HCT116 (cell line): Measurements from ENCODE around the gene DNAJA2. TPM values are rescaled to one million over a fixed set of nuclear protein-coding genes. Genes with fewer than 3 reads are reported as not detected.

ENCODE experiments used
- ATAC-seq: fragments of 200-7000 bp; cut with Tn5 transposase; 2 replicates; pipeline ENCODE4 v1.9.1; 2020; ENCODE audit warnings: mild to moderate bottlenecking, moderate library complexity
- BruUV-seq: library from RNA; stranded (reverse); fragments of 400-500 nt; replicated peaks from 2 replicates; lab custom pipeline; 2021; lab: Mats Ljungman, UMichigan
- CTCF ChIA-PET: fragments of 300-600 bp; sonication (Branson Sonifier 250); formaldehyde crosslinking; loops from one replicate; lab custom pipeline; 2021; ENCODE audit warnings: antibody characterized with exemption; lab: Charles Lee
- POLR2A ChIA-PET: fragments of 300-600, 350-600 bp; sonication (Branson Sonifier 250); formaldehyde crosslinking; loops from one replicate; lab custom pipeline; 2021; ENCODE audit warnings: antibody characterized with exemption; lab: Charles Lee
- RAD21 ChIA-PET, 2 experiments: fragments of 300-600 bp; sonication (Branson Sonifier 250); formaldehyde crosslinking; loops; one replicate each; lab custom pipeline; 2023; ENCODE audit warnings: low total read pairs in 2 of 2; ENCODE audit not compliant: uncharacterized antibody in 2 of 2, unreplicated experiment in 2 of 2, low non-redundant PET in 1 of 2; lab: Charles Lee
- DNase-seq: peaks from one replicate; pipeline ENCODE4 v3.0.0-alpha.2; 2010; ENCODE audit warnings: low read depth, low spot score
- H2AFZ ChIP-seq: fragments of 200-600 bp; shearing (Covaris generic), sonication (generic); 2 replicates; pipeline ENCODE4 v1.6.1; 2017; ENCODE audit warnings: low read depth, mixed run types, mixed read lengths, antibody characterized with exemption, low read length; ENCODE audit not compliant: poor library complexity, severe bottlenecking
- H3K27ac ChIP-seq: 2 replicates; pipeline ENCODE4 v1.5.1; 2012; ENCODE audit warnings: low read depth, low read length
- H3K27me3 ChIP-seq: fragments of 200-600 bp; sonication (generic); 2 replicates; pipeline ENCODE4 v1.6.1; 2016; ENCODE audit warnings: mixed run types, low read length, mixed read lengths; ENCODE audit not compliant: insufficient read depth
- H3K36me3 ChIP-seq, 2 experiments: fragments of 200-500 bp in 1 of 2; fragments of 200-600 bp in 1 of 2; sonication (Bioruptor generic) in 1 of 2; sonication (generic) in 1 of 2; 2 replicates each; pipeline versions ENCODE4 v1.5.1 to v1.6.1; 2014 to 2016; ENCODE audit warnings: low read length in 2 of 2, inconsistent platforms in 1 of 2, mixed read lengths in 1 of 2, mixed run types in 1 of 2; ENCODE audit not compliant: insufficient read depth in 2 of 2, control insufficient read depth in 1 of 2
- H3K4me1 ChIP-seq, 2 experiments: fragments of 200-600 bp in 1 of 2; sonication (generic) in 1 of 2; 2 replicates each; pipeline versions ENCODE4 v1.5.1 to v1.6.1; 2012 to 2017; ENCODE audit warnings: low read length in 2 of 2, inconsistent platforms in 1 of 2, mild to moderate bottlenecking in 1 of 2, mixed read lengths in 1 of 2, mixed run types in 1 of 2, moderate library complexity in 1 of 2; ENCODE audit not compliant: insufficient read depth in 2 of 2, control insufficient read depth in 1 of 2
- H3K4me2 ChIP-seq: fragments of 200-600 bp; sonication (generic); 2 replicates; pipeline ENCODE4 v1.6.1; 2017; ENCODE audit warnings: mixed run types, low read length, mixed read lengths
- H3K4me3 ChIP-seq, 2 experiments: fragments of 200-600 bp in 1 of 2; sonication (generic) in 1 of 2; replicated peaks in 1 of 2; 2 replicates each; pipeline ENCODE4 v1.5.1; 2011 to 2016; ENCODE audit warnings: low read length in 2 of 2, control low read depth in 1 of 2, low read depth in 1 of 2, mild to moderate bottlenecking in 1 of 2, mixed read lengths in 1 of 2, mixed run types in 1 of 2
- H3K79me2 ChIP-seq: fragments of 200-600 bp; sonication (generic); 2 replicates; pipeline ENCODE4 v1.6.1; 2017; ENCODE audit warnings: mild to moderate bottlenecking, mixed run types, low read length, moderate library complexity, mixed read lengths; ENCODE audit not compliant: insufficient read depth
- H3K9ac ChIP-seq: fragments of 200-600 bp; sonication (generic); 2 replicates; pipeline ENCODE4 v1.6.1; 2016; ENCODE audit warnings: low read length, mixed read lengths
- H3K9me2 ChIP-seq: fragments of 200-600 bp; sonication (generic), shearing (Covaris generic); 2 replicates; pipeline ENCODE4 v1.6.1; 2017; ENCODE audit warnings: mixed run types, mild to moderate bottlenecking, moderate library complexity; ENCODE audit not compliant: insufficient read depth
- H3K9me3 ChIP-seq, 2 experiments: fragments of 200-500 bp in 1 of 2; fragments of 200-600 bp in 1 of 2; sonication (Bioruptor generic) in 1 of 2; sonication (generic) in 1 of 2; 2 replicates each; pipeline ENCODE4 v1.6.1; 2014 to 2017; ENCODE audit warnings: low read length in 2 of 2, mixed read lengths in 2 of 2, inconsistent platforms in 1 of 2, low read depth in 1 of 2, mild to moderate bottlenecking in 1 of 2, mixed run types in 1 of 2, moderate library complexity in 1 of 2; ENCODE audit not compliant: control insufficient read depth in 1 of 2, insufficient read depth in 1 of 2
- H4K20me1 ChIP-seq: fragments of 200-600 bp; sonication (generic), shearing (Covaris generic); 2 replicates; pipeline ENCODE4 v1.6.1; 2017; ENCODE audit warnings: mixed run types, mild to moderate bottlenecking, moderate library complexity; ENCODE audit not compliant: insufficient read depth
- ATF3 ChIP-seq: IDR thresholded peaks from 2 replicates; pipeline ENCODE4 v1.6.1; 2012
- CBX3 ChIP-seq: IDR thresholded peaks from 2 replicates; pipeline ENCODE4 v1.6.1; 2012; ENCODE audit warnings: low read depth
- CEBPB ChIP-seq: IDR thresholded peaks from 2 replicates; pipeline ENCODE4 v1.6.1; 2012; ENCODE audit warnings: low read depth
- CTCF ChIP-seq, 3 experiments: fragments of 200-600 bp in 1 of 3; sonication (generic) in 1 of 3; IDR thresholded peaks in 2 of 3; conservative IDR thresholded peaks in 1 of 3; 2 replicates each; pipeline ENCODE4 v1.5.1; 2012 to 2017; ENCODE audit warnings: low read depth in 2 of 3, low read length in 2 of 3, antibody characterized with exemption in 1 of 3, borderline replicate concordance in 1 of 3, control low read depth in 1 of 3, mild to moderate bottlenecking in 1 of 3, mixed read lengths in 1 of 3, mixed run types in 1 of 3, moderate library complexity in 1 of 3; ENCODE audit not compliant: insufficient read depth in 1 of 3
- EGR1 ChIP-seq: IDR thresholded peaks from 2 replicates; pipeline ENCODE4 v1.6.1; 2012; ENCODE audit warnings: low read depth
- ELF1 ChIP-seq: IDR thresholded peaks from 2 replicates; pipeline ENCODE4 v1.6.1; 2012; ENCODE audit warnings: low read depth, borderline replicate concordance
- EZH2 ChIP-seq: fragments of 200-600 bp; sonication (generic); IDR thresholded peaks from 2 replicates; pipeline ENCODE4 v1.6.1; 2017; ENCODE audit warnings: antibody characterized with exemption, mixed run types
- FOSL1 ChIP-seq: IDR thresholded peaks from 2 replicates; pipeline ENCODE4 v1.6.1; 2012; ENCODE audit warnings: low read depth
- JUND ChIP-seq: IDR thresholded peaks from 2 replicates; pipeline ENCODE4 v1.6.1; 2012
- MAX ChIP-seq: IDR thresholded peaks from 2 replicates; pipeline ENCODE4 v1.6.1; 2012
- REST ChIP-seq: IDR thresholded peaks from 2 replicates; pipeline ENCODE4 v1.6.1; 2012; ENCODE audit warnings: low read depth
- SP1 ChIP-seq: IDR thresholded peaks from 2 replicates; pipeline ENCODE4 v1.6.1; 2012; ENCODE audit warnings: low read depth
- SRF ChIP-seq: IDR thresholded peaks from 2 replicates; pipeline ENCODE4 v1.6.1; 2012; ENCODE audit warnings: low read depth
- TCF7L2 ChIP-seq: IDR thresholded peaks from 2 replicates; pipeline ENCODE4 v1.7.0; 2011; ENCODE audit warnings: borderline replicate concordance, inconsistent platforms; ENCODE audit not compliant: insufficient read depth, insufficient read length; ENCODE audit errors: extremely low read depth
- YY1 ChIP-seq: IDR thresholded peaks from 2 replicates; pipeline ENCODE4 v1.6.1; 2011; ENCODE audit warnings: low read length, low read depth, moderate library complexity, mild to moderate bottlenecking; ENCODE audit not compliant: insufficient replicate concordance; ENCODE audit errors: extremely low read depth
- ZFX ChIP-seq: fragments of 450-650 bp; IDR thresholded peaks from 2 replicates; pipeline ENCODE4 v1.6.1; 2017
- ZNF274 ChIP-seq: fragments of 200-500 bp; sonication (Bioruptor generic); IDR thresholded peaks from 2 replicates; pipeline ENCODE4 v1.6.1; 2014; ENCODE audit warnings: mild to moderate bottlenecking, low read depth, low read length, inconsistent platforms
- intact Hi-C: fragments of 100-400 bp; cut with micrococcal nuclease; formaldehyde crosslinking; loops from 2 replicates; pipeline ENCODE4 v1.10.0; 2022
- total RNA-seq: library from RNA; stranded (reverse); gene quantifications from one replicate; pipeline ENCODE4 v1.2.1, GENCODE V29; 2021; ENCODE audit not compliant: unreplicated experiment
- TF ChIP-seq, protein P1 (sequence below): IDR thresholded peaks from 2 replicates; pipeline ENCODE4 v1.6.1; 2011; ENCODE audit warnings: mild to moderate bottlenecking, low read length, moderate library complexity; ENCODE audit not compliant: insufficient replicate concordance; ENCODE audit errors: extremely low read depth

Gene DNAJA2
- total RNA-seq, 1 experiment from 2014 or later: 68.2 TPM

DNA sequence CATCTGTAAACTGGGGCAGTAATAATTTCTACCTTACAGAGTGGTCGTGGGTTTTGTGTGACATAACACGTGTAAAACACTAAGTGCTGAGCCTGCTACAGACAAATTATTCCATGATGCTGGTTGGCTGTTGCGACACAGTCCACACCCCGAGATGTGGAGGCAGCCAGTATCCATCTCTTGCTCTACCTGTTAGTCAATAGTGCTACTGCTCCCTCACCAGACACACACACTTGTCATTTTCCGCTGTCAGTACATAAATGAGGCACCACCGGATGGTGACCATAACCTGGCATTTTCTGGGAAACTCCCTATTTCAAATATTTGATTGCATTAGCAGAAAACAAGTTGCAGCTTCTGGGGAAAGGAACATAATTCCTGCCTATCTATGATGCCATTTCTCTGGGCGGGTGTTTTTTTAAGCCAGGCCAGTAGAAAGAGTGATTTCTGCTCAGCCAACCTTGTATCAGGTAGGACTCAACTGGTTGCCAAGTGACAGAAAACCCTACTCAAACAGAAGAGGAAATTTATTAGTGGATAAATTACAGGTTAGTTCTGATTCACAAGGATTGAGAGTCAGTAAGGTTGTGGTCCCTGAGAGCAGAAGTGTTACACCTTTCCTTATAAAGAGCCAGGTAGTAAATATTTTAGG is 24.1 kb downstream of the DNAJA2 start:
- intact Hi-C loops: loop anchor here (5.0 to 10.0 kb wide), 4 partner anchors 88 to 1675 kb away; partner anchors contain the start of gene NETO2
- no TSS peak for BruUV-seq
- DNase-seq (no peak), ATAC-seq (no peak)
- no peak overlapping the region for H3K4me3 ChIP-seq
- H3K27ac ChIP-seq: no peak overlapping the region
- TF ChIP-seq EGR1 (no peak), ATF3 (no peak), SP1 (no peak), CTCF (IDR thresholded peaks at IDR 0.05 in 2 of 3, conservative IDR thresholded peaks at IDR 0.05 in 1 of 3; ENCODE audit: borderline replicate concordance in 1 of 3, insufficient read depth in 1 of 3, low read depth in 2 of 3, low read length in 2 of 3) (no peak), SRF (no peak), CEBPB (no peak), TCF7L2 (no peak), JUND (no peak), MAX (no peak), ZNF274 (no peak), REST (no peak), ZFX (no peak), FOSL1 (no peak), CBX3 (no peak), EZH2 (no peak), YY1 (no peak), ELF1 (no peak)
- TF ChIP-seq, protein P1, sequence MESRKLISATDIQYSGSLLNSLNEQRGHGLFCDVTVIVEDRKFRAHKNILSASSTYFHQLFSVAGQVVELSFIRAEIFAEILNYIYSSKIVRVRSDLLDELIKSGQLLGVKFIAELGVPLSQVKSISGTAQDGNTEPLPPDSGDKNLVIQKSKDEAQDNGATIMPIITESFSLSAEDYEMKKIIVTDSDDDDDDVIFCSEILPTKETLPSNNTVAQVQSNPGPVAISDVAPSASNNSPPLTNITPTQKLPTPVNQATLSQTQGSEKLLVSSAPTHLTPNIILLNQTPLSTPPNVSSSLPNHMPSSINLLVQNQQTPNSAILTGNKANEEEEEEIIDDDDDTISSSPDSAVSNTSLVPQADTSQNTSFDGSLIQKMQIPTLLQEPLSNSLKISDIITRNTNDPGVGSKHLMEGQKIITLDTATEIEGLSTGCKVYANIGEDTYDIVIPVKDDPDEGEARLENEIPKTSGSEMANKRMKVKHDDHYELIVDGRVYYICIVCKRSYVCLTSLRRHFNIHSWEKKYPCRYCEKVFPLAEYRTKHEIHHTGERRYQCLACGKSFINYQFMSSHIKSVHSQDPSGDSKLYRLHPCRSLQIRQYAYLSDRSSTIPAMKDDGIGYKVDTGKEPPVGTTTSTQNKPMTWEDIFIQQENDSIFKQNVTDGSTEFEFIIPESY: no peak
- H4K20me1 ChIP-seq: no peaks in the 10 kb centered on the region
- no peak overlapping the region for H3K4me2 ChIP-seq
- H3K4me1 ChIP-seq: no peaks in the 10 kb centered on the region
- H2AFZ ChIP-seq: no peak overlapping the region
- ChIA-PET POLR2A (interaction anchor here (1.7 kb wide), 1 partner anchor 1215 kb away, joined by 3 read pairs; no protein-coding TSS in a partner anchor), CTCF (interaction anchor here (0.6 to 5.0 kb wide), 5 partner anchors 69 to 1216 kb away, joined by 3 to 24 read pairs (median 3); no protein-coding TSS in a partner anchor), RAD21 (interaction anchor here in 1 of 2 experiments (1.7 kb wide), 1 partner anchor 1215 kb away, joined by 5 read pairs; no protein-coding TSS in a partner anchor)
- no peaks in the 10 kb centered on the region for H3K27me3 ChIP-seq
- H3K79me2 ChIP-seq: no peaks in the 10 kb centered on the region
- no peaks in the 10 kb centered on the region for H3K36me3 ChIP-seq
- H3K9ac ChIP-seq: no peak overlapping the region
- no peaks in the 10 kb centered on the region for H3K9me3 ChIP-seq
- H3K9me2 ChIP-seq: no peaks in the 10 kb centered on the region
